OCI-LY3 (cell line): ENCODE results near the gene WDR4.
"Not testable (repeated sequence)": the region's sequence is repeated elsewhere in the genome, so short reads cannot be mapped to it uniquely, and the experiment has no call there.

Experiments
- H2AFZ ChIP-seq: fragments of 200-600, 300-600 bp; shearing (Covaris generic); 2 replicates; pipeline ENCODE4 v1.6.0; 2014; ENCODE audit warnings: antibody characterized with exemption, low read depth, low read length
- H3K27ac ChIP-seq: fragments of 200-600, 300-600 bp; sonication (generic); 2 replicates; pipeline ENCODE4 v1.5.1; 2014; ENCODE audit warnings: mild to moderate bottlenecking, low read length, moderate library complexity, mixed read lengths
- H3K27me3 ChIP-seq: fragments of 200-600, 300-600 bp; sonication (generic); 2 replicates; pipeline ENCODE4 v1.6.1; 2014; ENCODE audit warnings: low read depth, low read length, mixed read lengths
- H3K36me3 ChIP-seq: fragments of 200-600, 300-600 bp; sonication (generic); replicated peaks from 2 replicates; pipeline ENCODE3; 2014; ENCODE audit warnings: low read depth, low read length, mixed read lengths
- H3K4me1 ChIP-seq: fragments of 300-600, 200-600 bp; sonication (generic); 2 replicates; pipeline ENCODE4 v1.6.1; 2014; ENCODE audit warnings: low read length, mixed read lengths
- H3K4me2 ChIP-seq: fragments of 200-600, 300-600 bp; sonication (generic); 2 replicates; pipeline ENCODE4 v1.6.1; 2014; ENCODE audit warnings: low read length, mixed read lengths
- H3K4me3 ChIP-seq: fragments of 300-600, 200-600 bp; sonication (generic); 2 replicates; pipeline ENCODE4 v1.5.1; 2014; ENCODE audit warnings: antibody characterized with exemption, mild to moderate bottlenecking, low read length, moderate library complexity
- H3K79me2 ChIP-seq: fragments of 300-600, 200-600 bp; shearing (Covaris generic); 2 replicates; pipeline ENCODE4 v1.6.1; 2014; ENCODE audit warnings: mild to moderate bottlenecking, low read length, mixed read lengths
- H3K9ac ChIP-seq: fragments of 300-600, 200-600 bp; shearing (Covaris generic); 2 replicates; pipeline ENCODE4 v1.6.0; 2014; ENCODE audit warnings: mild to moderate bottlenecking, low read length, moderate library complexity
- H3K9me3 ChIP-seq: fragments of 200-600, 300-600 bp; shearing (Covaris generic); 2 replicates; pipeline ENCODE4 v1.6.1; 2014; ENCODE audit warnings: low read length, mixed read lengths; ENCODE audit not compliant: insufficient read depth
- H4K20me1 ChIP-seq: fragments of 200-600, 300-600 bp; sonication (generic); 2 replicates; pipeline ENCODE4 v1.6.1; 2016; ENCODE audit warnings: low read length, mixed read lengths; ENCODE audit not compliant: insufficient read depth
- CTCF ChIP-seq: fragments of 200-600, 300-600 bp; sonication (generic); IDR thresholded peaks from 2 replicates; pipeline ENCODE4 v1.5.1; 2014; ENCODE audit warnings: antibody characterized with exemption, low read length, low read depth
- EZH2phosphoT487 ChIP-seq: fragments of 200-600 bp; shearing (Covaris generic); IDR thresholded peaks from 2 replicates; pipeline ENCODE4 v1.6.1; 2018; ENCODE audit warnings: antibody characterized with exemption, mixed run types, low read depth

WDR4 gene

GRCh38 chr21:42878993-42879787, at the start of gene WDR4:
WDR4 (minus strand) TSS chr21:42879539; CDS start chr21:42879495, 44 bp downstream.
- Histone ChIP-seq H3K4me3 (peak within 1 kb of the TSS; percentile 93), H4K20me1 (no peaks in the 10 kb centered on the region), H2AFZ (peak within 1 kb of the TSS; percentile 90), H3K27me3 (no peaks in the 10 kb centered on the region), H3K9ac (peak within 1 kb of the TSS; percentile 85), H3K27ac (peak within 1 kb of the TSS; percentile 63), H3K4me2 (peak within 1 kb of the TSS; percentile 96), H3K9me3 (no peaks in the 10 kb centered on the region), H3K79me2 (peaks cover 52% of the 10 kb centered on the region), H3K36me3 (peaks cover 3% of the 10 kb centered on the region), H3K4me1 (peaks cover 12% of the 10 kb centered on the region; the same call in 1 of the 2 replicates)
- TF ChIP-seq CTCF: no peak

- not testable (repeated sequence) for H3K27ac ChIP-seq, H3K79me2 ChIP-seq, H3K9me3 ChIP-seq, H3K4me2 ChIP-seq, H3K36me3 ChIP-seq, H3K9ac ChIP-seq, H3K27me3 ChIP-seq, H4K20me1 ChIP-seq, H2AFZ ChIP-seq, H3K4me3 ChIP-seq
- H3K4me1 ChIP-seq: peaks cover 25% of the 10 kb centered on the region
Measured at GRCh38 chr21:42927474-42928200, 48.3 kb upstream of the WDR4 start.

- Histone ChIP-seq H2AFZ (0 out of 2 replicates have a peak within 1 kb of the TSS, but pooled peaks have one; percentile 70), H3K27ac (no peak within 1 kb of the TSS), H3K9ac (peak within 1 kb of the TSS; percentile 79; the same call in 1 of the 2 replicates), H3K4me1 (peaks cover 12% of the 10 kb centered on the region), H4K20me1 (no peaks in the 10 kb centered on the region), H3K9me3 (no peaks in the 10 kb centered on the region), H3K4me2 (peak within 1 kb of the TSS; percentile 85), H3K4me3 (peak within 1 kb of the TSS; percentile 74), H3K27me3 (no peaks in the 10 kb centered on the region), H3K36me3 (no peaks in the 10 kb centered on the region), H3K79me2 (no peaks in the 10 kb centered on the region)
- TF ChIP-seq EZH2phosphoT487: no peak
- no peak for TF ChIP-seq CTCF
Measured at GRCh38 chr21:42925114-42925926, 46.0 kb upstream of the WDR4 start, which contains the start of gene ERVH48-1. ERVH48-1 (minus strand) TSS chr21:42925630; CDS start chr21:42919006, 6,624 bp downstream.

GRCh38 chr21:42924433-42924751, 45.1 kb upstream of the WDR4 start:
- TF ChIP-seq CTCF (no peak), EZH2phosphoT487 (no peak)
- Histone ChIP-seq H3K4me2 (peak overlapping the region; percentile 85), H3K27me3 (no peaks in the 10 kb centered on the region), H4K20me1 (no peaks in the 10 kb centered on the region), H3K4me3 (peak overlapping the region; percentile 74), H3K4me1 (peaks cover 12% of the 10 kb centered on the region), H3K36me3 (no peaks in the 10 kb centered on the region), H3K27ac (peak overlapping the region; percentile 51), H3K9me3 (no peaks in the 10 kb centered on the region), H2AFZ (peak overlapping the region; percentile 70; the same call in 1 of the 2 replicates), H3K9ac (peak overlapping the region; percentile 79), H3K79me2 (no peaks in the 10 kb centered on the region)
